Endothelial cell of umbilical vein (primary cell): ENCODE results near the gene KIAA1958. TPM values are rescaled to one million over a fixed set of nuclear protein-coding genes. Genes with fewer than 3 reads are reported as not detected.
A peak's percentile ranks its signal among the peaks of the same experiment; 100 is the strongest.

Source experiments
- BruUV-seq: library from RNA; stranded (reverse); fragments of 400-500 nt; replicated peaks from 2 replicates; lab custom pipeline; 2021; lab: Mats Ljungman, UMichigan
- CTCF ChIA-PET: fragments of 300-600, 350-600 bp; sonication (Branson Sonifier 250); formaldehyde crosslinking; loops from one replicate; lab custom pipeline; 2021; ENCODE audit warnings: antibody characterized with exemption, inconsistent platforms; lab: Charles Lee
- POLR2A ChIA-PET: fragments of 300-600, 350-600 bp; sonication (Branson Sonifier 250); formaldehyde crosslinking; loops from one replicate; lab custom pipeline; 2021; ENCODE audit warnings: antibody characterized with exemption, inconsistent platforms; lab: Charles Lee
- DNase-seq: peaks from one replicate; pipeline ENCODE4 v3.0.0-alpha.2; 2011; ENCODE audit warnings: low read depth, low spot score
- FAIRE-seq: peaks from 2 replicates; lab custom pipeline; 2011; peaks lifted over from hg19 to GRCh38; lab: Jason Lieb, UNC
- H2AFZ ChIP-seq: 2 replicates; pipeline ENCODE4 v1.6.0; 2012; ENCODE audit warnings: low read depth, low read length, control low read depth, inconsistent platforms
- H3K27ac ChIP-seq: 2 replicates; pipeline ENCODE4 v1.5.1; 2011; ENCODE audit warnings: low read depth, mild to moderate bottlenecking, control low read depth, low read length, moderate library complexity; ENCODE audit not compliant: insufficient read depth
- H3K27me3 ChIP-seq, 2 experiments: 2 replicates each; pipeline versions ENCODE4 v1.6.0 to v1.6.1; 2011; ENCODE audit warnings: low read length in 2 of 2, mixed read lengths in 1 of 2; ENCODE audit not compliant: control insufficient read depth in 2 of 2, insufficient read depth in 2 of 2
- H3K36me3 ChIP-seq, 2 experiments: 2 replicates in 1 of 2; 3 replicates in 1 of 2; pipeline ENCODE4 v1.5.1; 2011; ENCODE audit warnings: low read length in 2 of 2, mild to moderate bottlenecking in 1 of 2, moderate library complexity in 1 of 2; ENCODE audit not compliant: control insufficient read depth in 2 of 2, insufficient read depth in 2 of 2; ENCODE audit errors: extremely low read depth in 1 of 2
- H3K4me1 ChIP-seq: 3 replicates; pipeline ENCODE4 v1.5.1; 2011; ENCODE audit warnings: mild to moderate bottlenecking, low read length; ENCODE audit not compliant: control insufficient read depth, insufficient read depth; ENCODE audit errors: extremely low read depth
- H3K4me2 ChIP-seq: 2 replicates; pipeline ENCODE4 v1.6.1; 2011; ENCODE audit warnings: low read length, control low read depth, mixed read lengths; ENCODE audit not compliant: insufficient read depth
- H3K4me3 ChIP-seq, 3 experiments: fragments of 200-600 bp in 1 of 3; sonication (generic), shearing (Covaris generic) in 1 of 3; replicated peaks in 1 of 3; 2 replicates each; pipeline ENCODE4 v1.5.1; 2011 to 2016; ENCODE audit warnings: control low read depth in 3 of 3, low read length in 3 of 3, mild to moderate bottlenecking in 2 of 3, inconsistent platforms in 1 of 3, low read depth in 1 of 3, moderate library complexity in 1 of 3; ENCODE audit not compliant: insufficient read depth in 1 of 3
- H3K79me2 ChIP-seq: 2 replicates; pipeline ENCODE4 v1.6.0; 2012; ENCODE audit warnings: low read length, inconsistent platforms; ENCODE audit not compliant: control insufficient read depth, insufficient read depth
- H3K9ac ChIP-seq: replicated peaks from 2 replicates; pipeline ENCODE3; 2011; ENCODE audit warnings: low read length, control low read depth; ENCODE audit not compliant: insufficient read depth; ENCODE audit errors: extremely low read depth
- H3K9me1 ChIP-seq: replicated peaks from 3 replicates; pipeline ENCODE4 v1.6.0; 2011; ENCODE audit warnings: mild to moderate bottlenecking, low read length; ENCODE audit not compliant: control insufficient read depth, insufficient read depth; ENCODE audit errors: extremely low read depth
- H3K9me3 ChIP-seq: replicated peaks from 2 replicates; pipeline ENCODE4 v1.5.1; 2012; ENCODE audit warnings: low read length, inconsistent platforms; ENCODE audit not compliant: control insufficient read depth, insufficient read depth
- H4K20me1 ChIP-seq: replicated peaks from 2 replicates; pipeline ENCODE3; 2011; ENCODE audit warnings: mild to moderate bottlenecking, low read length; ENCODE audit not compliant: control insufficient read depth, insufficient read depth; ENCODE audit errors: extremely low read depth
- CTCF ChIP-seq, 2 donors: IDR thresholded peaks; 1 replicate in 1 of 2; 2 replicates in 1 of 2; pipeline ENCODE4 v1.5.1; 2011; ENCODE audit warnings: low read length in 2 of 2, mild to moderate bottlenecking in 2 of 2, moderate library complexity in 2 of 2, control low read depth in 1 of 2, inconsistent platforms in 1 of 2, low read depth in 1 of 2; ENCODE audit not compliant: insufficient read depth in 1 of 2; ENCODE audit errors: extremely low read depth in 1 of 2
- EZH2 ChIP-seq: IDR thresholded peaks from 2 replicates; pipeline ENCODE4 v1.6.1; 2012; ENCODE audit warnings: borderline replicate concordance, low read depth, mild to moderate bottlenecking, moderate library complexity, low read length, inconsistent platforms; ENCODE audit not compliant: severe bottlenecking
- FOS ChIP-seq: IDR thresholded peaks from 2 replicates; pipeline ENCODE4 v1.6.1; 2011; ENCODE audit warnings: mild to moderate bottlenecking, low read length, moderate library complexity, borderline replicate concordance; ENCODE audit not compliant: insufficient read depth
- GATA2 ChIP-seq: IDR thresholded peaks from 2 replicates; pipeline ENCODE4 v1.7.0; 2011; ENCODE audit warnings: low read depth, mild to moderate bottlenecking, moderate library complexity, mixed read lengths, low read length; ENCODE audit not compliant: insufficient read length, insufficient read depth
- JUN ChIP-seq: IDR thresholded peaks from 2 replicates; pipeline ENCODE4 v1.6.1; 2011; ENCODE audit warnings: borderline replicate concordance, low read depth; ENCODE audit not compliant: insufficient read length, insufficient read depth
- MAX ChIP-seq: IDR thresholded peaks from 2 replicates; pipeline ENCODE4 v1.6.1; 2011; ENCODE audit not compliant: insufficient read depth, insufficient read length
- MYC ChIP-seq: IDR thresholded peaks from one replicate; pipeline ENCODE4 v1.6.1; 2011; ENCODE audit warnings: mild to moderate bottlenecking, low read depth, low read length
- POLR2A ChIP-seq: IDR thresholded peaks from 2 replicates; pipeline ENCODE4 v1.6.1; 2012; ENCODE audit warnings: low read depth, mild to moderate bottlenecking, control low read depth, low read length
- POLR2AphosphoS5 ChIP-seq: IDR thresholded peaks from 2 replicates; pipeline ENCODE4 v1.6.1; 2012; ENCODE audit warnings: low read depth, mild to moderate bottlenecking, control low read depth, low read length, moderate library complexity; ENCODE audit not compliant: insufficient read depth
- dilution Hi-C: fragments of 300-500 bp; cut with MboI; formaldehyde crosslinking; loops from one replicate; pipeline ENCODE4 v1.15.0; 2019; ENCODE audit warnings: low sequenced_read_pairs; ENCODE audit not compliant: extremely low pct_ligation_motif_present
- intact Hi-C: fragments of 100-400 bp; cut with micrococcal nuclease; formaldehyde crosslinking; loops from one replicate; pipeline ENCODE4 v1.10.0; 2022
- polyA plus RNA-seq, 4 experiments: library from polyadenylated mRNA; depleted of rRNA in 3 of 4; stranded (reverse) in 3 of 4; unstranded in 1 of 4; fragments of >200 nt; gene quantifications; 2 replicates each; pipeline versions ENCODE4 v1.2.1 to v1.2.3, GENCODE V29; 2011 to 2012; ENCODE audit warnings: missing spikeins in 1 of 4
- total RNA-seq: library from RNA; stranded (reverse); gene quantifications from 2 replicates; pipeline ENCODE4 v1.2.3, GENCODE V29; 2021

The KIAA1958 gene
- total and polyA plus RNA-seq, 2 donors (not counting 3 experiments of a cell fraction or from before 2014, with no cell fraction given) = 1.7 to 5.0 TPM

- Histone ChIP-seq H3K27me3 (no peaks in the 10 kb centered on the region), H3K79me2 (peaks cover 18% of the 10 kb centered on the region), H3K4me2 (no peak overlapping the region), H3K27ac (no peak overlapping the region), H2AFZ (no peak overlapping the region), H3K36me3 (peaks cover 0 to 2% of the 10 kb centered on the region in 2 experiments), H3K9me3 (no peaks in the 10 kb centered on the region), H3K4me1 (peaks cover 7% of the 10 kb centered on the region), H3K9ac (no peak overlapping the region), H3K4me3 (no peak overlapping the region), H4K20me1 (no peaks in the 10 kb centered on the region), H3K9me1 (no peaks in the 10 kb centered on the region)
- intact Hi-C loops (no loop called here), dilution Hi-C loops (no loop called here)
- no peak for FAIRE-seq
- no peak for DNase-seq
- CTCF ChIA-PET = interaction anchor here (0.9 to 2.2 kb wide), 4 partner anchors 80 to 346 kb away, joined by 3 to 13 read pairs (median 3); partner anchors contain the start of gene KIAA1958
- BruUV-seq = no TSS peak
- TF ChIP-seq POLR2AphosphoS5 (no peak), CTCF (IDR thresholded peaks at IDR 0.05; ENCODE audit: extremely low read depth in 1 of 2, insufficient read depth in 1 of 2, low read depth in 1 of 2, low read length in 2 of 2) (no peak)
- POLR2A ChIA-PET = interaction anchor here (0.5 kb wide), 1 partner anchor 1152 kb away, joined by 4 read pairs; no protein-coding TSS in a partner anchor
Observed at GRCh38 chr9:112712678-112713077, 226.1 kb downstream of the KIAA1958 start.

GRCh38 chr9:112717661-112718331, 231.2 kb downstream of the KIAA1958 start, which contains the start of gene INIP:
INIP (minus strand) TSS chr9:112718117; CDS start chr9:112716485, 1,632 bp downstream.
- H3K27ac ChIP-seq = peak within 1 kb of the TSS; percentile 67
- FAIRE-seq (peak; percentile 89), DNase-seq (peak; percentile 98)
- no peaks in the 10 kb centered on the region for H3K27me3 ChIP-seq
- H3K9me1 ChIP-seq = no peaks in the 10 kb centered on the region
- H3K4me3 ChIP-seq = peak within 1 kb of the TSS; percentile 57 to 92 (median 87)
- peak within 1 kb of the TSS; percentile 87 for H3K4me2 ChIP-seq
- intact Hi-C loops (loop anchor here (1.0 to 5.0 kb wide), 5 partner anchors 33 to 337 kb away; partner anchors contain the start of genes HSDL2, KIAA1958 and SNX30), dilution Hi-C loops (no loop called here)
- POLR2A ChIA-PET = interaction anchor here (0.6 to 0.7 kb wide), 2 partner anchors 17 to 29 kb away, joined by 3 to 7 read pairs; no protein-coding TSS in a partner anchor
- BruUV-seq = TSS peak; percentile 74
- CTCF ChIA-PET = interaction anchor here (0.7 to 2.1 kb wide), 17 partner anchors 10 to 626 kb away, joined by 3 to 9 read pairs (median 3); no protein-coding TSS in a partner anchor
- no peaks in the 10 kb centered on the region for H4K20me1 ChIP-seq
- H3K36me3 ChIP-seq = no peaks in the 10 kb centered on the region
- TF ChIP-seq GATA2 (no peak), MYC (no peak), POLR2AphosphoS5 (peak; percentile 58), FOS (peak; percentile 4), EZH2 (no peak), POLR2A (peak; percentile 66), MAX (no peak), CTCF (IDR thresholded peaks at IDR 0.05; ENCODE audit: extremely low read depth in 1 of 2, insufficient read depth in 1 of 2, low read depth in 1 of 2, low read length in 2 of 2) (no peak), JUN (no peak)
- H3K9me3 ChIP-seq = no peaks in the 10 kb centered on the region
- H3K9ac ChIP-seq = peak within 1 kb of the TSS; percentile 89
- peak within 1 kb of the TSS; percentile 90 for H2AFZ ChIP-seq
- peaks cover 7% of the 10 kb centered on the region for H3K4me1 ChIP-seq
- peaks cover 7% of the 10 kb centered on the region for H3K79me2 ChIP-seq
